Stimulated activated CD4-positive, alpha-beta T cell treated with anti-CD3 and anti-CD28 coated beads, Interleukin-12 subunit alpha, Interleukin-12 subunit beta, amount 100 ng/mL, for 48 hours (primary cell): Measurements from ENCODE around the gene PRDX2.
"Not testable (repeated sequence)": the region's sequence is repeated elsewhere in the genome, so short reads cannot be mapped to it uniquely, and the experiment has no call there.

Experiments used
- DNase-seq, 3 donors: peaks; one replicate each; pipeline ENCODE4 v3.0.0-alpha.2; 2020; ENCODE audit warnings: low read depth in 2 of 3, low spot score in 1 of 3

PRDX2 gene

DNA sequence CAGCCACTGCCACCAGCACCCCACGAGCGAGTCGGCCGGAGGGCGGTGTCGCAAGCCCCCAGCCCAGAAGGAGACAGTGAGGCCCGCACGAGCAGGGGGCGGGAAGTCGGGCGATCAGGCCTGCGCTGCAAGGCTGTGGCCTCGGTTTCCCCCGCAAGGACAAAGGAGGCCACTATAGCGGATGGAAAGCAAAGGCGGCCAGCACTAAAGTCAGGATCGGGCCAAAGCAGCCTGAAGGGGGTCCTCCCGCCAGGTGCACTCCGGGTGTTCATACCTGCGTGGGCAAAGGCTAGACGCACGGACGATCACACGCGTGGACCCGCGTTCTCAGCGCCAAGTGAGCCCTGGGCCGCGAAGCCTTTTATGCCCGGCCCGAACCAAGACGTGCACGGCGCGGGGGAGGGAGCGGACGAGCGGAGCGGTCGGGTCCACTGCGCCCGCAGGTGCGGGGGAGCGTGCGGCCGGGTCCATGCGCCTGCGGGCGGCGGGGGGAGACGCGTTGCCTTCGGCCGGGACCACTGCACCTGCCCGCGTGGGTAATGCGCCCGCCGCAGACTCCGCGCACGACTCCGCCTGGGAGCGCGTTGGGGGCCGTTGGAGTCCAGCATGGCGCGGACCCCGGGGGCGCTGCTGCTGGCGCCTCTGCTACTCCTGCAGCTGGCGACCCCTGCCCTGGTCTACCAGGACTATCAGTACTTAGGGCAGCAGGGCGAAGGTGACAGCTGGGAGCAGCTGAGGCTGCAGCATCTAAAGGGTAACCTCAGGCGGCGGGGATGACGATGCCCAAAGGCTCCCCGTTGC lies at the start of gene PRDX2, which contains the start of gene THSD8:
TSS of gene PRDX2 (minus strand) at position 335 of the 801 bp plus-strand sequence. CDS start 539 bp downstream, outside the sequence.
TSS of gene THSD8 (plus strand) at position 604 of the 801 bp plus-strand sequence. CDS start at position 607, 3 bp downstream.
- peak; percentile 68 to 72 (median 68) for DNase-seq

DNA sequence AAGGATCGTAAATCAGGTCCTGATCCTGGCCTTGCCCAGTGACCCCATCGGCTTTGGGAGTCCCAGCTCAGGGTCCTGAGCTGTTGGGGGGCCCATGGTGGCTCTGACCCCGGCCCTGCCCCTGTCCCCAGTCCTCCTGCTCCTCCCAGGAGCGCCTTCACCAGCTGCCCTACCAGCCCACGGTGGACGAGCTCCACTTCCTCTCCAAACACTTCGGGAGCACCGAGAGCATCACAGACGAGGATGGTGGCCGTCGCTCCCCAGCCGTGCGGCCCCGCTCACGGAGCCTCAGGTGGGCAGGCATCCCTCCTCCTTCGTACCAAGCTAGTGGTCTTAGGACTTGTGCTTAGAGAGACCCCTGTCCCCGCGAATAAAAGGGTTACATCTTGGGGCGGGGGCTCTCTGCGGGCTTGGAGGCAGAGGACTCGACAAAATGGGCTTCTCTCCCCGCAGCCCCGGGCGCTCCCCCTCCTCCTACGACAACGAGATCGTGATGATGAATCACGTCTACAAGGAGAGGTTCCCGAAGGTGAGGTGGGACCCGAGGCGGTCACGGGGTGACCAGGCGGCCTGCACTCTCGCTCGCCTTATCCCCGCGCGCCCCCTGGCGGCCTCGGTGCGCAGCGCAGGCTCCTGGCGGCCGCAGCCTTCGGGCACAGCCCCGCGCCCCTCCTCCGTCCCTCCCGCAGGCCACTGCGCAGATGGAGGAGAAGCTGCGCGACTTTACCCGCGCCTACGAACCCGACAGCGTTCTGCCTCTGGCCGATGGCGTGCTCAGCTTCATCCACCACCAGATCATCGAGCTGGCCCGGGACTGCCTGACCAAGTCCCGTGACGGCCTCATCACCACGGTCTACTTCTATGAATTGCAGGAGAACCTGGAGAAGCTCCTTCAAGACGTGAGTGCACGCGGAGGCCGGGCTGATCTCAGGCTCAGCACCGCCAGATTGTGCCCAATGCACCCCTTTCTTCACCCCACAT lies 45.8 kb upstream of the PRDX2 start:
- DNase-seq, result peak; percentile 78 to 93 (median 84)

DNA sequence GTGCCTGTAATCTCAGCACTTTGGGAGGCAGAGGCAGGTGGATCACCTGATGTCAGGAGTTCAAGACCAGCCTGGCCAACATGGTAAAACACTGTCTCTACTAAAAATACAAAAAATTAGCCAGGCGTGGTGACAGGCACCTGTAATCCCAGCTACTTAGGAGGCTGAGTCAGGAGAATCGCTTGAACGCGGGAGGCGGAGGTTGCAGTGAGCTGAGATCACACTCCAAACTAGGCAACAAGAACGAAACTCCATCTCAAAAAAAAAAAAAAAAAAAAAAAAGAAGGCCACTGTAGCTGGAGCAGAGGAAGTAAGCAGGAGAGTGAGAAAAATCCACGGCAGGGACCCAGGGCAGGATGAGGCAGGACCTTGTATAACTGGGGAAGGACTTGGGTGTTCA lies 45.0 kb upstream of the PRDX2 start:
- DNase-seq, result not testable (repeated sequence)

- DNase-seq, result no peak
These were observed 42.6 kb upstream of the PRDX2 start for GRCh38 chr19:12843999-12844732.

- no peak for DNase-seq
These were observed 41.7 kb upstream of the PRDX2 start for GRCh38 chr19:12843328-12843727.

DNA sequence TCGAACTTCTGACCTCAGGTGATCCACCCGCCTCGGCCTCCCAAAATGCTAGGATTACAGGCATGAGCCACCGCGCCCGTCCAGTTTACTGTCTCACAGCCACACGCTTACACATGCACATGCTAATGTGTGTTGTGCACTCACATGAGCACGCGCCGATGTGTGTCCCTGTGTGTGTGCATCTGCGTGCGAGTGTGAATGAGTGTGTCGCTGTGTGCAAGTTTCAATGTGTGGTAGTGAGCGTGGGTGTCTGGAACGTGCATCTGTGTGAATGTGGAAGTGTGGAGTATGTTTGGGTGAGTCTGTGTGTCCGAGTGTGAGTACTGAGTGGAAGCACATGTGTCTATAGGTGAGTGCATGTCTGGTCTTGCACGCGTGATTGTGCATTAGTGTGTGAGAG lies 40.9 kb upstream of the PRDX2 start:
- DNase-seq, result no peak

- DNase-seq, result no peak
These were observed 39.5 kb upstream of the PRDX2 start for GRCh38 chr19:12841094-12841493.

DNA sequence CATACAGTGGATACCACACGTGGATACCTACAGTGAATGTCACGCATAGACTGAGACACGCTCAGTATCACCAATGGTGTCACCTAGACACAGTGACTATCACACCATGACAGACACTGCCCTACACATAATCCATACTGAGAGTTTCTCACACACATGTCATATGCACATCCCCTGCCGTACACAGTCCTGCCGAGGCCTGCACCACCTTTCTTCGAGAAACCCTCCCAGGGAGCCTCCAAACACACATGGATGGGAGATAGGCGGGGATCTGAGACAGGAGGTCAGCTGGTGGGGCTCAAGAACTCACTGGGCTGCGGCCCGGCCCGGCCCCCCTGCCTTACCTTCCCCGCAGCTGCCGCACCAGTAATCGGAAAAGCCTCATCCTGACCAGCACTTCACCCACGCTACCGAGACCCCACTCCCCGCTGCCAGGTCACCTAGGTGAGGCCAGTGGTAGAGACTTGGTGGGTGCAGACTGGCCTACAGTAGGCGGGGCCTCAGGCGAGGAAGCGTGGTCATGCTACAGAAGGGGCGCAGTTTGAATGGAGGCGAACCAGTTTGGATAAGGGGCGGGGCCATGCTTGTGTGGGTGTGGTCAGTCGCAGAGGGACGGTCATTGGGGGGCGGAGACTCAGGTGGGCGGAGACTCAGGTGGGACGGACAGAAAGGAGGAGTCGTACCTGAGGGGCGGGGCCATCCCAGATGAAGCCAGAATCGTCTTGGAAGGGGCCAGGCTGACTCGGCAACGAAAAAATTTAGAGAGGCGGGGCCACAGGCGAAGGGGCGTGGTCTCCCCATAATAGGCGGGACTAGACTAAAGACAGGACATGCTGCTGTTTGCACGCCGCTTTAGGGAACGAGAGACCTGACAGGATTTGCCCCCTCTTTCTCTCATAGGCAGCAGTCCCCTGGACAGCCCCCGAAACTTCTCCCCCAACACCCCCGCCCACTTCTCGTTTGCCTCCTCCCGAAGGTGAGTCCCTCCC lies 38.8 kb upstream of the PRDX2 start:
- DNase-seq, result peak; percentile 59 to 69 (median 66)

DNA sequence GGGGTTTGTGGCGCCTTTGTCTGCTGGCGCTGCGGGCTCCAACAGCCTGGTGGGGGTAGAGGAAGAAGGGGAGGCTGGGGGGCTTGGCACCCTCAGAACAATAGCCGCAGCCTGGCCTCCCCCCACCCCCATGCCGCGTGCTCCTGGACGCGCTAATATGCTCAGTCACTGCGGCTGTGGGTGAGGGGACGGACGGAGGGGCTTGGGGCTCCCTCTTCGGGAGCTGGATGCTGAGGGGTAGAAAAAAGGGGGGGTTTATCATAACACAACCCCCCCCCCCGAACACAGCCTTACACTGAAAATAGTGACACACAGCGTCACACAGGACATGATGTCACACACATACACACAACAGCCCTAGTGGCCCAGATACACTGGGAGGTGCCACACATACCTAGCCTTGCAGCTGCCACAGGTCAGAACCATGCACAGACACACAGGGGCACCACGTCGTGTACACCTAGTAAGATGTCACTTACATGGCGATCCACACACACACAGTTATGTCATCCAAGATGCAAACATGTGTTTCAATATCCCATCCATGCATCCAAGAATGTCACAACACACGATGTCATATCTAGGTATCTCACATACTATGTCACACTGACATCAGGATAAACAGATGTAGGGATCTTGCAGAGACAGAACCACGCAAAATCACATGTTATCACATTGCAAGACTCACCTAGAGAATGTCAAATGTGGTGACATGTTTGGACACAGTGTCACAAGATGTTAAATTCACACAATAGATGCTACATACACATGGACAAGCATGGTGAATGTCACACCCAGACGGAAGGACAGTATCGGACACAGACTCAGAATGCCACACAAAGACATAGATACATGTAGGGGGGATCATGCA lies 37.5 kb upstream of the PRDX2 start:
- DNase-seq, result no peak

- DNase-seq, result peak in 1 of 3 donors; percentile 55
These were observed 36.7 kb upstream of the PRDX2 start, which contains the start of gene MAST1 for GRCh38 chr19:12838182-12838885. TSS of gene MAST1 (plus strand) at chr19:12838515. CDS start at chr19:12838573, 58 bp downstream.

GRCh38 chr19:12837225-12837624 lies 35.6 kb upstream of the PRDX2 start:
- DNase-seq, result no peak

DNA sequence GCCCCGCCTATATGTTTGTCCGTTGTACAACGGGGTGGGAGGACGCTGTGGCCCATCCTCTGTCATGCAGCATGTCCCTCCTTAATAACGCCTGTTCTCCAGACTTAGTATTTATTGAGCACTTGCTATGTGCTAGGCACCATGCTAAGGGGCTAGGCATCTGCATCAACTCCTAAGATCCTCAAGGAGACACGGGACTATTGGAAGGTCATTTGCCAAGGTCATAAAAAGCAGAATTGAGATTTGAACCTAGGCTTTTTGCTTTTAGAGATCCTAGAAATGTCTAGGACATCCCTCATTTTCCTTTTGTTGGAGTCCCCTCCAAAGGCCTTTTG lies 34.9 kb upstream of the PRDX2 start:
- DNase-seq, result no peak

GRCh38 chr19:12834976-12835757 lies 33.6 kb upstream of the PRDX2 start:
- no peak for DNase-seq

DNA sequence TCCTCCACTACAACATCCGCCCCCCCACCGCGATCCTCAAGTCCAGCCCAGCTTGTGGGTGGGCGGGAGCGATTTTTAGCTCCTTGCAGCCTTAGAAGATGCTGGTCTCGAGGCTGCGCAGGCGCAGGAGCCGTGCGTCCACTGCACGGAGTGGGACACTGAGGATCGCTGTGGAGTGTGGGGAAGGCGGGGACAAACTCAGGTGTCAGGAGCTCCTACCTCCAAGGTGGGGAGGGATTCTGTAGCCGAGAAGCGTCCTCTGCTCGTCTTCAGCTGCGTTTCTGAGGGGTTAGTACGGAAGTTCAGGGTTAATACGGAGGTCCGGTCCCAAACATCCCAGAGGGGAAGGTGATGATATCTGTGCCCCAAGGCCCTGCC lies 33.0 kb upstream of the PRDX2 start, which contains the start of gene RTBDN:
TSS of gene RTBDN (minus strand) at position 14 of the 378 bp plus-strand sequence. CDS start 4,600 bp downstream, outside the sequence.
- no peak for DNase-seq

GRCh38 chr19:12833738-12834565 lies 32.4 kb upstream of the PRDX2 start:
- peak in 1 of 3 donors; percentile 34 for DNase-seq

- DNase-seq, result no peak
These were observed 31.8 kb upstream of the PRDX2 start for GRCh38 chr19:12833418-12833737.

- no peak for DNase-seq
These were observed 26.9 kb upstream of the PRDX2 start for GRCh38 chr19:12828494-12828893.
